H9 (cell line): ENCODE results near the gene FBXO11. TPM values are rescaled to one million over a fixed set of nuclear protein-coding genes. Genes with fewer than 3 reads are reported as not detected.

Source experiments
- DNase-seq: peaks from one replicate; pipeline ENCODE4 v3.0.0-alpha.2; 2017
- H2AFZ ChIP-seq: one replicate; pipeline ENCODE4 v1.6.1; 2013; ENCODE audit warnings: mild to moderate bottlenecking, low read length, control low read depth, moderate library complexity
- H2AK5ac ChIP-seq: 2 replicates; pipeline ENCODE4 v1.6.1; 2013; ENCODE audit warnings: low read length, control low read depth, mixed read lengths; ENCODE audit not compliant: insufficient read length
- H2BK120ac ChIP-seq: one replicate; pipeline ENCODE4 v1.6.1; 2013; ENCODE audit warnings: low read depth, mild to moderate bottlenecking, low read length, control low read depth, inconsistent platforms; ENCODE audit not compliant: poor library complexity, severe bottlenecking
- H2BK12ac ChIP-seq: 2 replicates; pipeline ENCODE4 v1.6.1; 2013; ENCODE audit warnings: low read length, control low read depth, mixed read lengths, low read depth; ENCODE audit not compliant: insufficient read length
- H2BK15ac ChIP-seq: 2 replicates; pipeline ENCODE4 v1.6.1; 2013; ENCODE audit warnings: low read depth, low read length, control low read depth
- H2BK20ac ChIP-seq: one replicate; pipeline ENCODE4 v1.6.1; 2013; ENCODE audit warnings: low read depth, mild to moderate bottlenecking, low read length, control low read depth, inconsistent platforms; ENCODE audit not compliant: poor library complexity, severe bottlenecking
- H2BK5ac ChIP-seq: 2 replicates; pipeline ENCODE4 v1.6.1; 2013; ENCODE audit warnings: low read length, control low read depth, mixed read lengths; ENCODE audit not compliant: insufficient read length
- H3K14ac ChIP-seq: 2 replicates; pipeline ENCODE4 v1.6.1; 2013; ENCODE audit warnings: low read length, control low read depth; ENCODE audit not compliant: insufficient read depth
- H3K18ac ChIP-seq: 2 replicates; pipeline ENCODE4 v1.6.1; 2013; ENCODE audit warnings: low read depth, mild to moderate bottlenecking, mixed read lengths, low read length, control low read depth; ENCODE audit not compliant: insufficient read length
- H3K23ac ChIP-seq: 2 replicates; pipeline ENCODE4 v1.6.1; 2013; ENCODE audit warnings: low read length, control low read depth, mixed read lengths, low read depth; ENCODE audit not compliant: insufficient read length
- H3K23me2 ChIP-seq: 2 replicates; pipeline ENCODE4 v1.6.1; 2013; ENCODE audit warnings: low read depth, mild to moderate bottlenecking, mixed read lengths, low read length, control low read depth; ENCODE audit not compliant: insufficient read length, poor library complexity, severe bottlenecking
- H3K27ac ChIP-seq: 2 replicates; pipeline ENCODE4 v1.5.1; 2013; ENCODE audit warnings: low read length, control low read depth, mixed read lengths, low read depth; ENCODE audit not compliant: insufficient read length
- H3K27me3 ChIP-seq: 2 replicates; pipeline ENCODE4 v1.6.1; 2013; ENCODE audit warnings: low read length, control low read depth, inconsistent platforms; ENCODE audit not compliant: insufficient read depth
- H3K4ac ChIP-seq: 2 replicates; pipeline ENCODE4 v1.6.1; 2013; ENCODE audit warnings: low read depth, mild to moderate bottlenecking, control low read depth, inconsistent platforms, low read length, moderate library complexity
- H3K4me1 ChIP-seq: 2 replicates; pipeline ENCODE4 v1.6.1; 2013; ENCODE audit warnings: low read length, control low read depth, inconsistent platforms; ENCODE audit not compliant: insufficient read depth
- H3K4me2 ChIP-seq: 2 replicates; pipeline ENCODE4 v1.6.1; 2013; ENCODE audit warnings: low read length, control low read depth, mixed read lengths; ENCODE audit not compliant: insufficient read length, insufficient read depth
- H3K56ac ChIP-seq: 2 replicates; pipeline ENCODE4 v1.6.1; 2013; ENCODE audit warnings: low read depth, mild to moderate bottlenecking, mixed read lengths, low read length, control low read depth; ENCODE audit not compliant: insufficient read length
- H3K79me1 ChIP-seq: 2 replicates; pipeline ENCODE4 v1.6.1; 2013; ENCODE audit warnings: low read depth, mild to moderate bottlenecking, moderate library complexity, low read length, control low read depth, inconsistent platforms; ENCODE audit not compliant: insufficient read depth, poor library complexity, severe bottlenecking
- H3K79me2 ChIP-seq: 2 replicates; pipeline ENCODE4 v1.6.1; 2013; ENCODE audit warnings: low read length, control low read depth, inconsistent platforms; ENCODE audit not compliant: insufficient read depth
- H3K9ac ChIP-seq: 2 replicates; pipeline ENCODE4 v1.6.1; 2013; ENCODE audit warnings: low read length, control low read depth, mixed read lengths; ENCODE audit not compliant: insufficient read length; ENCODE audit errors: extremely low read depth
- H3K9me3 ChIP-seq: one replicate; pipeline ENCODE4 v1.6.1; 2013; ENCODE audit warnings: low read depth, low read length, inconsistent platforms; ENCODE audit not compliant: control insufficient read depth
- H3T11ph ChIP-seq: one replicate; pipeline ENCODE4 v1.6.1; 2013; ENCODE audit warnings: mild to moderate bottlenecking, low read length, control low read depth, inconsistent platforms
- H4K20me1 ChIP-seq: one replicate; pipeline ENCODE4 v1.6.1; 2013; ENCODE audit not compliant: control insufficient read depth, insufficient read length, insufficient read depth
- H4K5ac ChIP-seq: 2 replicates; pipeline ENCODE4 v1.6.1; 2013; ENCODE audit warnings: low read depth, mild to moderate bottlenecking, mixed read lengths, low read length, control low read depth; ENCODE audit not compliant: insufficient read length
- H4K8ac ChIP-seq: replicated peaks from 2 replicates; pipeline ENCODE4 v1.6.1; 2013; ENCODE audit warnings: low read length, control low read depth, mixed read lengths, low read depth; ENCODE audit not compliant: insufficient read length
- H4K91ac ChIP-seq: 2 replicates; pipeline ENCODE4 v1.6.1; 2013; ENCODE audit warnings: low read depth, mild to moderate bottlenecking, moderate library complexity, mixed read lengths, low read length, control low read depth; ENCODE audit not compliant: insufficient read length
- H3K27ac Mint-ChIP-seq, 3 experiments: 2 replicates in 2 of 3; 3 replicates in 1 of 3; pipeline ENCODE4 v1.8.0; 2020 to 2021; ENCODE audit warnings: mixed read lengths in 3 of 3, mild to moderate bottlenecking in 1 of 3, moderate library complexity in 1 of 3
- H3K27me3 Mint-ChIP-seq: 2 replicates; pipeline ENCODE4 v1.8.0; 2021; ENCODE audit warnings: low read depth, mild to moderate bottlenecking, moderate library complexity, mixed read lengths
- H3K36me3 Mint-ChIP-seq, 3 experiments: 2 replicates in 2 of 3; 3 replicates in 1 of 3; pipeline ENCODE4 v1.8.0; 2020 to 2021; ENCODE audit warnings: low read depth in 3 of 3, mixed read lengths in 3 of 3; ENCODE audit not compliant: insufficient read depth in 1 of 3
- H3K4me1 Mint-ChIP-seq, 2 experiments: 2 replicates each; pipeline ENCODE4 v1.8.0; 2020; ENCODE audit warnings: mixed read lengths in 2 of 2
- H3K4me3 Mint-ChIP-seq, 2 experiments: 2 replicates in 1 of 2; 3 replicates in 1 of 2; pipeline ENCODE4 v1.8.0; 2020 to 2021; ENCODE audit warnings: mild to moderate bottlenecking in 2 of 2, mixed read lengths in 2 of 2, moderate library complexity in 1 of 2
- H3K9me3 Mint-ChIP-seq, 2 experiments: 2 replicates in 1 of 2; 3 replicates in 1 of 2; pipeline ENCODE4 v1.8.0; 2020; ENCODE audit warnings: mild to moderate bottlenecking in 2 of 2, mixed read lengths in 2 of 2, moderate library complexity in 1 of 2
- WGBS: extraction: QIAGEN DNeasy Blood & Tissue Kit; methylation state at CpG from one replicate; pipeline ENCODE4 v1.1.7; 2013; ENCODE audit warnings: missing lambda C conversion rate, low lambda C conversion rate, mixed read lengths; ENCODE audit not compliant: insufficient read length; ENCODE audit errors: extremely low coverage; 5-methylcytosine and 5-hydroxymethylcytosine counted together
- total RNA-seq: library from RNA; stranded (reverse); gene quantifications from 2 replicates; pipeline ENCODE4 v1.2.1, GENCODE V29; 2021
- TF ChIP-seq, protein P1 (sequence below): fragments of 200-600 bp; sonication (generic); conservative IDR thresholded peaks from 3 replicates; pipeline ENCODE4 v1.8.0; 2021; ENCODE audit warnings: antibody characterized with exemption, mild to moderate bottlenecking

Gene FBXO11
- total RNA-seq, 1 experiment from 2014 or later: 68.8 TPM

DNA sequence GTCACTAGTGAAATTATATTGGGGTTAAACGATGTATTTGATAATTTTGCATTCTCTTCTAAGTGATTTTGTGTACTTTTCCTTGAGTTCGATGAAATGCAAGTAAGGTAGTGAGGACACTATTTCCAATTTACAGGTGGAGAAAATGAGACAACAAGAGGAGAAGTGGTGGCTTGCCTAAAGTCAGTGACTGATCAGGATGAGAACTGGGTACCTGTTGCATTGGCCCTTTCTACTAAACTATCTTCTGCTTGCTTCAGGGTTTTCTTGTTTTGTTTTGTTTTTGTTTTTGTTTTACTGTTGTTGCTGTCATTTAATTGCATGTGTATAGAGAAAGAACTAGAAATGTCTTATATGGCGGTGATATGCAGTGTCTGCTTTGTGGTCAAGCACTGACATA is 31.4 kb upstream of the FBXO11 start:
- H2AK5ac ChIP-seq: no peak overlapping the region
- no CpG with 5 or more reads among the region's 3 CpGs for WGBS

More for the DNA sequence above, 31.4 kb upstream of the FBXO11 start:
- H4K5ac ChIP-seq: no peak overlapping the region
- Mint-ChIP-seq H3K36me3 (no peaks in the 10 kb centered on the region), H3K4me3 (no peak overlapping the region), H3K27ac (no peak overlapping the region), H3K4me1 (peaks cover 4 to 11% of the 10 kb centered on the region in 2 experiments), H3K27me3 (no peaks in the 10 kb centered on the region), H3K9me3 (no peaks in the 10 kb centered on the region)
- H3K4ac ChIP-seq: no peak overlapping the region
- H3K79me2 ChIP-seq: no peaks in the 10 kb centered on the region
- TF ChIP-seq, protein P1, sequence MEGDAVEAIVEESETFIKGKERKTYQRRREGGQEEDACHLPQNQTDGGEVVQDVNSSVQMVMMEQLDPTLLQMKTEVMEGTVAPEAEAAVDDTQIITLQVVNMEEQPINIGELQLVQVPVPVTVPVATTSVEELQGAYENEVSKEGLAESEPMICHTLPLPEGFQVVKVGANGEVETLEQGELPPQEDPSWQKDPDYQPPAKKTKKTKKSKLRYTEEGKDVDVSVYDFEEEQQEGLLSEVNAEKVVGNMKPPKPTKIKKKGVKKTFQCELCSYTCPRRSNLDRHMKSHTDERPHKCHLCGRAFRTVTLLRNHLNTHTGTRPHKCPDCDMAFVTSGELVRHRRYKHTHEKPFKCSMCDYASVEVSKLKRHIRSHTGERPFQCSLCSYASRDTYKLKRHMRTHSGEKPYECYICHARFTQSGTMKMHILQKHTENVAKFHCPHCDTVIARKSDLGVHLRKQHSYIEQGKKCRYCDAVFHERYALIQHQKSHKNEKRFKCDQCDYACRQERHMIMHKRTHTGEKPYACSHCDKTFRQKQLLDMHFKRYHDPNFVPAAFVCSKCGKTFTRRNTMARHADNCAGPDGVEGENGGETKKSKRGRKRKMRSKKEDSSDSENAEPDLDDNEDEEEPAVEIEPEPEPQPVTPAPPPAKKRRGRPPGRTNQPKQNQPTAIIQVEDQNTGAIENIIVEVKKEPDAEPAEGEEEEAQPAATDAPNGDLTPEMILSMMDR: no peak
- H3K23me2 ChIP-seq: no peaks in the 10 kb centered on the region
- no peak overlapping the region for H3K23ac ChIP-seq
- no peak overlapping the region for H3K14ac ChIP-seq
- H4K8ac ChIP-seq: no peak overlapping the region
- no peaks in the 10 kb centered on the region for H4K20me1 ChIP-seq
- H3K27me3 ChIP-seq: no peaks in the 10 kb centered on the region
- no peak overlapping the region for H3K18ac ChIP-seq
- no peak overlapping the region for H3K4me2 ChIP-seq
- no peak overlapping the region for H3K27ac ChIP-seq
- H2BK5ac ChIP-seq: no peak overlapping the region
- H4K91ac ChIP-seq: no peak overlapping the region
- H2AFZ ChIP-seq: no peak overlapping the region
- DNase-seq: no peak
- H2BK15ac ChIP-seq: no peak overlapping the region
- no peak overlapping the region for H3T11ph ChIP-seq
- H3K4me1 ChIP-seq: no peaks in the 10 kb centered on the region
- no peak overlapping the region for H2BK20ac ChIP-seq
- no peak overlapping the region for H3K9ac ChIP-seq
- no peak overlapping the region for H3K56ac ChIP-seq
- H3K79me1 ChIP-seq: no peaks in the 10 kb centered on the region
- H2BK12ac ChIP-seq: no peak overlapping the region
- no peaks in the 10 kb centered on the region for H3K9me3 ChIP-seq
- H2BK120ac ChIP-seq: no peak overlapping the region
